Midbrain (tissue), 1 donor: Measurements from ENCODE around the gene BAAT.
A peak's percentile ranks its signal among the peaks of the same experiment; 100 is the strongest.

ENCODE experiments used
- DNase-seq: peaks from one replicate; lab custom pipeline; 2025; lab: John Stamatoyannopoulos, UW

The BAAT gene

GRCh38 chr9:101312661-101313060 is 72.1 kb downstream of the BAAT start:
- DNase-seq: no peak

GRCh38 chr9:101311758-101312420 is 72.9 kb downstream of the BAAT start:
- DNase-seq: peak; percentile 84

GRCh38 chr9:101311191-101311590 is 73.6 kb downstream of the BAAT start:
- DNase-seq: no peak
